Progenitor cell of endocrine pancreas (in vitro differentiated cells): Measurements from ENCODE around the gene SLC22A24. TPM values are rescaled to one million over a fixed set of nuclear protein-coding genes. Genes with fewer than 3 reads are reported as not detected.

Experiments
- DNase-seq: peaks from one replicate; pipeline ENCODE4 v3.0.0; 2021; ENCODE audit warnings: low spot score; ENCODE audit not compliant: unreplicated experiment
- H3K27ac Mint-ChIP-seq: 2 replicates; pipeline ENCODE4 v1.8.0; 2021; ENCODE audit warnings: mild to moderate bottlenecking, moderate library complexity, mixed read lengths
- H3K27me3 Mint-ChIP-seq: 2 replicates; pipeline ENCODE4 v1.8.0; 2021; ENCODE audit warnings: mixed read lengths
- H3K36me3 Mint-ChIP-seq: 2 replicates; pipeline ENCODE4 v1.8.0; 2022; ENCODE audit warnings: mixed read lengths; ENCODE audit not compliant: insufficient read depth
- H3K4me1 Mint-ChIP-seq: 2 replicates; pipeline ENCODE4 v1.8.0; 2021; ENCODE audit warnings: low read depth, mixed read lengths
- H3K4me3 Mint-ChIP-seq: 2 replicates; pipeline ENCODE4 v1.8.0; 2021; ENCODE audit warnings: low read depth, mild to moderate bottlenecking, moderate library complexity, mixed read lengths
- H3K9me3 Mint-ChIP-seq: 2 replicates; pipeline ENCODE4 v1.8.0; 2021; ENCODE audit warnings: low read depth, mixed read lengths
- CTCF ChIP-seq: fragments of 200-600 bp; sonication (generic); IDR thresholded peaks from one replicate; pipeline ENCODE4 v1.5.0; 2021; ENCODE audit warnings: antibody characterized with exemption, mild to moderate bottlenecking; ENCODE audit not compliant: unreplicated experiment
- long read RNA-seq: library from polyadenylated mRNA; unstranded; transcript quantifications from one replicate; pipeline ENCODE4 v2.0.0, GENCODE V29; 2020
- total RNA-seq: library from RNA; stranded (reverse); gene quantifications from 2 replicates; pipeline ENCODE4 v1.2.1, GENCODE V29; 2021

Gene SLC22A24
- total RNA-seq = not detected in 2 replicates
- long read RNA-seq = 0 reads

GRCh38 chr11:63144121-63144520, at the start of gene SLC22A24:
Gene SLC22A24, minus strand, starts transcription at chr11:63144221. Its CDS starts 442 bp downstream, at chr11:63143779.
- H3K27ac Mint-ChIP-seq = no peak within 1 kb of the TSS
- H3K4me3 Mint-ChIP-seq = no peak within 1 kb of the TSS
- no peaks in the 10 kb centered on the region for H3K27me3 Mint-ChIP-seq
- no peak for TF ChIP-seq CTCF
- no peak for DNase-seq
- H3K36me3 Mint-ChIP-seq = no peaks in the 10 kb centered on the region
- H3K9me3 Mint-ChIP-seq = no peaks in the 10 kb centered on the region
- H3K4me1 Mint-ChIP-seq = peaks cover 10% of the 10 kb centered on the region

GRCh38 chr11:63180536-63180935, 36.5 kb upstream of the SLC22A24 start:
- Mint-ChIP-seq H3K27me3 (peaks cover 3% of the 10 kb centered on the region), H3K4me1 (no peaks in the 10 kb centered on the region), H3K9me3 (no peaks in the 10 kb centered on the region), H3K36me3 (no peaks in the 10 kb centered on the region), H3K27ac (no peak overlapping the region), H3K4me3 (no peak overlapping the region)
- TF ChIP-seq CTCF = no peak
- no peak for DNase-seq

GRCh38 chr11:63179432-63180041, 35.5 kb upstream of the SLC22A24 start:
- Mint-ChIP-seq H3K4me1 (no peaks in the 10 kb centered on the region), H3K9me3 (no peaks in the 10 kb centered on the region), H3K27ac (no peak overlapping the region), H3K36me3 (no peaks in the 10 kb centered on the region), H3K4me3 (no peak overlapping the region), H3K27me3 (peaks cover 6% of the 10 kb centered on the region)
- TF ChIP-seq CTCF = no peak
- DNase-seq = no peak

GRCh38 chr11:63177872-63178271, 33.9 kb upstream of the SLC22A24 start:
- Mint-ChIP-seq H3K4me1 (no peaks in the 10 kb centered on the region), H3K9me3 (no peaks in the 10 kb centered on the region), H3K4me3 (no peak overlapping the region)

GRCh38 chr11:63165706-63166310, 21.8 kb upstream of the SLC22A24 start:
- Mint-ChIP-seq H3K4me1 (peaks cover 5% of the 10 kb centered on the region), H3K36me3 (no peaks in the 10 kb centered on the region), H3K4me3 (no peak overlapping the region), H3K9me3 (no peaks in the 10 kb centered on the region), H3K27me3 (peaks cover 16% of the 10 kb centered on the region), H3K27ac (no peak overlapping the region)
- no peak for TF ChIP-seq CTCF
- DNase-seq = no peak

More at GRCh38 chr11:63177872-63178271, 33.9 kb upstream of the SLC22A24 start:
- no peak for DNase-seq
- Mint-ChIP-seq H3K27me3 (peaks cover 2% of the 10 kb centered on the region), H3K27ac (no peak overlapping the region), H3K36me3 (no peaks in the 10 kb centered on the region)
- no peak for TF ChIP-seq CTCF
